DMS 273 (cell line): Measurements from ENCODE around the gene FGB.

Experiments used
- DNase-seq: peaks from one replicate; lab custom pipeline; 2025; ENCODE audit not compliant: unreplicated experiment; lab: John Stamatoyannopoulos, UW

FGB gene

GRCh38 chr4:154565704-154566103 lies 2.9 kb downstream of the FGB start:
- DNase-seq = no peak

GRCh38 chr4:154566639-154567204 lies 3.9 kb downstream of the FGB start:
- DNase-seq = no peak

GRCh38 chr4:154569028-154569427 lies 6.2 kb downstream of the FGB start:
- DNase-seq = no peak

GRCh38 chr4:154569584-154569983 lies 6.8 kb downstream of the FGB start:
- DNase-seq = no peak

- DNase-seq = no peak
Measured at GRCh38 chr4:154573190-154573870, 10.5 kb downstream of the FGB start.

GRCh38 chr4:154574311-154574710 lies 11.5 kb downstream of the FGB start:
- no peak for DNase-seq

- no peak for DNase-seq
Measured at GRCh38 chr4:154577324-154577723, 14.5 kb downstream of the FGB start.

GRCh38 chr4:154578919-154579318 lies 16.1 kb downstream of the FGB start:
- DNase-seq = no peak

GRCh38 chr4:154579927-154580326 lies 17.1 kb downstream of the FGB start:
- no peak for DNase-seq

- no peak for DNase-seq
Measured at GRCh38 chr4:154582723-154583122, 19.9 kb downstream of the FGB start.

- DNase-seq = no peak
Measured at GRCh38 chr4:154583230-154583629, 20.4 kb downstream of the FGB start.

- no peak for DNase-seq
Measured at GRCh38 chr4:154583677-154584076, 20.9 kb downstream of the FGB start.

- no peak for DNase-seq
Measured at GRCh38 chr4:154584259-154584658, 21.4 kb downstream of the FGB start.

- no peak for DNase-seq
Measured at GRCh38 chr4:154585369-154586018, 22.7 kb downstream of the FGB start.

- no peak for DNase-seq
Measured at GRCh38 chr4:154586296-154587033, 23.7 kb downstream of the FGB start.

- DNase-seq = no peak
Measured at GRCh38 chr4:154588198-154588597, 25.4 kb downstream of the FGB start.

GRCh38 chr4:154589296-154590197 lies 26.7 kb downstream of the FGB start:
- no peak for DNase-seq

GRCh38 chr4:154590329-154591006 lies 27.7 kb downstream of the FGB start, which contains the start of gene FGA:
Gene FGA, minus strand, starts transcription at chr4:154590742. Its CDS starts 55 bp downstream, at chr4:154590687.
- DNase-seq = no peak

- DNase-seq = no peak
Measured at GRCh38 chr4:154591890-154592289, 29.1 kb downstream of the FGB start.

- DNase-seq = no peak
Measured at GRCh38 chr4:154593868-154594267, 31.1 kb downstream of the FGB start.
